K562 (cell line): ENCODE data around the gene GAS2L1. TPM values are rescaled to one million over a fixed set of nuclear protein-coding genes. Genes with fewer than 3 reads are reported as not detected.

Experiments
- ATAC-seq: fragments of 200-7000 bp; cut with Tn5 transposase; 3 replicates; pipeline ENCODE4 v1.9.1; 2020; ENCODE audit warnings: moderate library complexity
- BruUV-seq: library from RNA; stranded (reverse); fragments of 400-500 nt; replicated peaks from 2 replicates; lab custom pipeline; 2021; lab: Mats Ljungman, UMichigan
- CTCF ChIA-PET: fragments of 300-600 bp; formaldehyde crosslinking; extraction: SDS; loops from one replicate; lab custom pipeline; 2021; ENCODE audit warnings: low intra/inter-chr PET ratio; lab: Yijun Ruan, JAX
- POLR2A ChIA-PET: fragments of 300-600, 350-650 bp; sonication (Branson Sonifier 250); formaldehyde crosslinking; extraction: SDS; loops from one replicate; lab custom pipeline; 2021; ENCODE audit warnings: antibody characterized with exemption, inconsistent platforms; lab: Yijun Ruan, JAX
- DNase-seq, 4 experiments: peaks; one replicate each; pipeline versions ENCODE4 v3.0.0 to v3.0.0-alpha.2; 2011 to 2018; ENCODE audit warnings: low spot score in 3 of 4, mixed read lengths in 3 of 4; ENCODE audit errors: extremely low read depth in 1 of 4
- FAIRE-seq: peaks from 2 replicates; lab custom pipeline; 2011; peaks lifted over from hg19 to GRCh38; lab: Jason Lieb, UNC
- H2AFZ ChIP-seq: 2 replicates; pipeline ENCODE4 v1.6.0; 2011; ENCODE audit warnings: low read depth, low read length, control low read depth, inconsistent platforms
- H3K27ac ChIP-seq: fragments of 200-600 bp; 3 replicates; pipeline ENCODE4 v1.8.0; 2011; ENCODE audit warnings: low read depth, mild to moderate bottlenecking, control low read depth, inconsistent platforms, low read length, moderate library complexity, mixed read lengths; ENCODE audit errors: extremely low read depth
- H3K27me3 ChIP-seq, 2 experiments: fragments of 300-600 bp in 1 of 2; 2 replicates in 1 of 2; 3 replicates in 1 of 2; pipeline versions ENCODE4 v1.6.0 to v1.8.0; 2011; ENCODE audit warnings: inconsistent platforms in 2 of 2, low read length in 2 of 2, mild to moderate bottlenecking in 1 of 2, mixed read lengths in 1 of 2, moderate library complexity in 1 of 2; ENCODE audit not compliant: control insufficient read depth in 2 of 2, insufficient read depth in 2 of 2
- H3K36me3 ChIP-seq: fragments of 300-600 bp; 3 replicates; pipeline ENCODE4 v1.8.0; 2011; ENCODE audit warnings: mild to moderate bottlenecking, low read length, inconsistent platforms; ENCODE audit not compliant: control insufficient read depth, insufficient read depth
- H3K4me1 ChIP-seq, 2 experiments: fragments of 200-600 bp in 1 of 2; replicated peaks in 1 of 2; 2 replicates in 1 of 2; 3 replicates in 1 of 2; pipeline versions ENCODE4 v1.5.1 to v1.8.0; 2011; ENCODE audit warnings: inconsistent platforms in 2 of 2, low read length in 2 of 2, mild to moderate bottlenecking in 1 of 2, mixed read lengths in 1 of 2, moderate library complexity in 1 of 2; ENCODE audit not compliant: control insufficient read depth in 2 of 2, insufficient read depth in 2 of 2
- H3K4me2 ChIP-seq: 2 replicates; pipeline ENCODE4 v1.6.1; 2011; ENCODE audit warnings: low read length, control low read depth, inconsistent platforms, mixed read lengths; ENCODE audit not compliant: insufficient read depth
- H3K4me3 ChIP-seq: fragments of 200-600 bp; sonication (generic), shearing (Covaris generic); 2 replicates; pipeline ENCODE4 v1.5.1; 2016; ENCODE audit warnings: control low read depth, inconsistent platforms
- H3K79me2 ChIP-seq: fragments of 200-600 bp; 3 replicates; pipeline ENCODE4 v1.8.0; 2011; ENCODE audit warnings: low read length, inconsistent platforms; ENCODE audit not compliant: control insufficient read depth, insufficient read depth
- H3K9ac ChIP-seq, 2 experiments: 2 replicates each; pipeline versions ENCODE4 v1.6.0 to v1.6.1; 2011; ENCODE audit warnings: low read depth in 2 of 2, low read length in 2 of 2, control low read depth in 1 of 2, inconsistent platforms in 1 of 2, mild to moderate bottlenecking in 1 of 2, mixed read lengths in 1 of 2; ENCODE audit not compliant: insufficient read depth in 1 of 2
- H3K9me1 ChIP-seq: one replicate; pipeline ENCODE4 v1.6.0; 2011; ENCODE audit warnings: inconsistent platforms, mild to moderate bottlenecking, low read length, moderate library complexity; ENCODE audit not compliant: control insufficient read depth, insufficient read depth
- H3K9me3 ChIP-seq: replicated peaks from 2 replicates; pipeline ENCODE4 v1.5.1; 2011; ENCODE audit warnings: low read depth, low read length, inconsistent platforms; ENCODE audit not compliant: control insufficient read depth, insufficient read depth
- H4K20me1 ChIP-seq: replicated peaks from 2 replicates; pipeline ENCODE4 v1.6.1; 2011; ENCODE audit warnings: low read length, inconsistent platforms, mixed read lengths; ENCODE audit not compliant: control insufficient read depth, insufficient read depth
- BRD4 ChIP-seq: fragments of 200-600 bp; sonication (generic); IDR thresholded peaks from 2 replicates; pipeline ENCODE4 v1.6.1; 2017; ENCODE audit warnings: inconsistent platforms
- DIDO1 ChIP-seq: fragments of 450-650 bp; IDR thresholded peaks from 2 replicates; pipeline ENCODE4 v1.6.1; 2016; ENCODE audit warnings: low read depth, missing biosample characterization, missing genetic modification characterization
- EHMT2 ChIP-seq: fragments of 450-650 bp; IDR thresholded peaks from 2 replicates; pipeline ENCODE4 v1.6.1; 2018; ENCODE audit warnings: antibody characterized with exemption
- FIP1L1 ChIP-seq: fragments of 200-400 bp; formaldehyde crosslinking; IDR thresholded peaks from 2 replicates; pipeline ENCODE4 v1.6.1; 2018; ENCODE audit warnings: mild to moderate bottlenecking, low read depth, low read length; ENCODE audit not compliant: poor library complexity, severe bottlenecking
- JUNB ChIP-seq: fragments of 450-650 bp; formaldehyde crosslinking; conservative IDR thresholded peaks from 2 replicates; pipeline ENCODE4 v1.4.0; 2020; ENCODE audit warnings: mild to moderate bottlenecking
- KHSRP ChIP-seq: fragments of 450-650 bp; IDR thresholded peaks from 2 replicates; pipeline ENCODE4 v1.6.1; 2017
- NFIC ChIP-seq: fragments of 450-650 bp; IDR thresholded peaks from 2 replicates; pipeline ENCODE4 v1.6.1; 2017; ENCODE audit warnings: mild to moderate bottlenecking, inconsistent platforms
- NFIX ChIP-seq: fragments of 250-450 bp; sonication (Bioruptor Pico); IDR thresholded peaks from 2 replicates; pipeline ENCODE4 v1.4.0; 2020; ENCODE audit warnings: low read depth, mild to moderate bottlenecking, moderate library complexity
- POLR3G ChIP-seq: IDR thresholded peaks from 2 replicates; pipeline ENCODE4 v1.6.1; 2011; ENCODE audit not compliant: insufficient read length, insufficient replicate concordance; ENCODE audit errors: extremely low read depth
- PTRF ChIP-seq: fragments of 450-650 bp; IDR thresholded peaks from 2 replicates; pipeline ENCODE4 v1.6.1; 2016; ENCODE audit warnings: mild to moderate bottlenecking, missing genetic modification characterization, missing compliant biosample characterization
- RBFOX2 ChIP-seq: fragments of 200-400 bp; formaldehyde crosslinking; IDR thresholded peaks from 2 replicates; pipeline ENCODE4 v1.6.1; 2017; ENCODE audit warnings: low read depth, mild to moderate bottlenecking, low read length, moderate library complexity
- RFX1 ChIP-seq: fragments of 450-650 bp; IDR thresholded peaks from 2 replicates; pipeline ENCODE4 v1.6.1; 2016; ENCODE audit warnings: mild to moderate bottlenecking, moderate library complexity
- TEAD4 ChIP-seq, 2 experiments: sonication (generic) in 1 of 2; formaldehyde crosslinking in 1 of 2; IDR thresholded peaks; 2 replicates each; pipeline versions ENCODE4 v1.6.1 to v1.8.0; 2012 to 2022; ENCODE audit warnings: borderline replicate concordance in 1 of 2, inconsistent platforms in 1 of 2, low read length in 1 of 2, mild to moderate bottlenecking in 1 of 2, missing genetic modification reagents in 1 of 2
- ZFPM2 ChIP-seq: fragments of 250-450 bp; sonication (Bioruptor Pico); IDR thresholded peaks from 2 replicates; pipeline ENCODE4 v1.5.1; 2022; ENCODE audit warnings: mild to moderate bottlenecking
- ZNF561 ChIP-seq: fragments of 450-650 bp; formaldehyde crosslinking; conservative IDR thresholded peaks from 2 replicates; pipeline ENCODE4 v1.4.0; 2020; ENCODE audit warnings: mild to moderate bottlenecking, moderate library complexity
- WGBS: fragments of 100-300 bp; shearing (Covaris generic); methylation state at CpG from one replicate; pipeline ENCODE4 v1.1.6; 2016; ENCODE audit warnings: low coverage, mixed read lengths; ENCODE audit not compliant: insufficient coverage; ENCODE audit errors: missing lambda C conversion rate; 5-methylcytosine and 5-hydroxymethylcytosine counted together
- in situ Hi-C: fragments of 300-500 bp; cut with MboI; formaldehyde crosslinking; loops from 4 replicates; pipeline ENCODE4 v1.15.0; 2018; ENCODE audit warnings: inconsistent platforms, mixed read lengths
- intact Hi-C: fragments of 100-400 bp; cut with micrococcal nuclease; formaldehyde crosslinking; loops from 2 replicates; pipeline ENCODE4 v1.14.2; 2022
- polyA plus RNA-seq, 8 experiments: library from polyadenylated mRNA; depleted of rRNA in 4 of 8; stranded (reverse) in 5 of 8; unstranded in 3 of 8; fragments of >200 nt; fragmentation: Nextera tagmentation in 2 of 8; fragmentation: Illumina TruSeq in 1 of 8; extraction: Ambion mirVana in 2 of 8; extraction: Trizol in 1 of 8; gene quantifications; 2 replicates each; pipeline versions ENCODE4 v1.2.1 to v1.2.3, GENCODE V29; 2011 to 2014; ENCODE audit warnings: inconsistent platforms in 1 of 8, missing spikeins in 1 of 8
- total RNA-seq, 7 experiments: library from RNA; depleted of rRNA in 6 of 7; stranded (reverse); fragments of >200 nt in 6 of 7; fragmentation: Illumina TruSeq in 2 of 7; extraction: Trizol in 2 of 7; gene quantifications; 2 replicates each; pipeline versions ENCODE4 v1.2.1 to v1.2.3, GENCODE V29; 2011 to 2021; ENCODE audit warnings: low replicate concordance in 1 of 7
- TF ChIP-seq, protein P1 (sequence below), 2 experiments: IDR thresholded peaks; 2 replicates each; pipeline ENCODE4 v1.6.1; 2011; ENCODE audit warnings: borderline replicate concordance in 1 of 2, control low read depth in 1 of 2, low read depth in 1 of 2, low read length in 1 of 2, mild to moderate bottlenecking in 1 of 2, mixed read lengths in 1 of 2, moderate library complexity in 1 of 2; ENCODE audit not compliant: insufficient read depth in 1 of 2, insufficient read length in 1 of 2, poor library complexity in 1 of 2, severe bottlenecking in 1 of 2; ENCODE audit errors: extremely low read depth in 1 of 2
- TF ChIP-seq, protein P2 (sequence below): sonication (generic); formaldehyde crosslinking; IDR thresholded peaks from 2 replicates; pipeline ENCODE4 v1.8.0; 2022; ENCODE audit warnings: missing genetic modification reagents, mild to moderate bottlenecking, borderline replicate concordance
- TF ChIP-seq, protein P3 (sequence below): IDR thresholded peaks from 2 replicates; pipeline ENCODE4 v1.6.1; 2014; ENCODE audit warnings: antibody characterized with exemption
- TF ChIP-seq, protein P4 (sequence below): fragments of 450-650 bp; IDR thresholded peaks from 2 replicates; pipeline ENCODE4 v1.6.1; 2016; ENCODE audit warnings: missing biosample characterization, missing genetic modification characterization

The GAS2L1 gene
- total and polyA plus RNA-seq, 9 of the 15 experiments (the other 6 are each of a cell fraction or from before 2014, with no cell fraction given) = 0.56 to 19.7 (median 3.2) TPM

DNA sequence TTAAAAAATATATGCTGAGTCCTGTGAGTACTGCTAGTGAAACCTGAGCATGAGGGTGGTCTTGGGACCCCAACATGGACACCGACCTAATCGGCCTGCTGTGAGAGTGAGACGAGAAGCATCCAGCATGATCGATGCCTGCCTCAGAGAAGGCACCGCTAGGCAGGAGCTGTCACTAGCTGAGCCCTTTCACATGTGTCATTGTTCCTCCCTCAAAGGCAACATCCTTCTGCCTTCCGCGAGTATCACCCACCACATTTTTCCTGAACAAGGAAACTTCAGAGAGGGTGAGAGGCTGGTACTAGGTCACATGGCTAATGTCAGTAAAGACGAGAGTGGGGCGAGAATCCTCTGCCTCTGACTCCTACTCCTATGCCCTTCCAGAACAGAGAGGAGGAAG lies 46.3 kb downstream of the GAS2L1 start (continued):
- no peak for TF ChIP-seq KHSRP
- TF ChIP-seq RBFOX2 = no peak
- TF ChIP-seq ZFPM2 (CRISPR knock-in tag) = no peak
- TF ChIP-seq, protein P1, sequence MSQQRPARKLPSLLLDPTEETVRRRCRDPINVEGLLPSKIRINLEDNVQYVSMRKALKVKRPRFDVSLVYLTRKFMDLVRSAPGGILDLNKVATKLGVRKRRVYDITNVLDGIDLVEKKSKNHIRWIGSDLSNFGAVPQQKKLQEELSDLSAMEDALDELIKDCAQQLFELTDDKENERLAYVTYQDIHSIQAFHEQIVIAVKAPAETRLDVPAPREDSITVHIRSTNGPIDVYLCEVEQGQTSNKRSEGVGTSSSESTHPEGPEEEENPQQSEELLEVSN (IDR thresholded peaks at IDR 0.05; ENCODE audit: borderline replicate concordance in 1 of 2, extremely low read depth in 1 of 2, insufficient read depth in 1 of 2, insufficient read length in 1 of 2, low read depth in 1 of 2, low read length in 1 of 2, poor library complexity in 1 of 2, severe bottlenecking in 1 of 2) = no peak
- no peak for TF ChIP-seq EHMT2
- no peak for TF ChIP-seq JUNB (CRISPR knock-in tag)
- no peak for TF ChIP-seq TEAD4 (IDR thresholded peaks at IDR 0.05; ENCODE audit: low read length)
- TF ChIP-seq TEAD4 (CRISPR knock-in tag; IDR thresholded peaks at IDR 0.05; ENCODE audit: borderline replicate concordance) = no peak

DNA sequence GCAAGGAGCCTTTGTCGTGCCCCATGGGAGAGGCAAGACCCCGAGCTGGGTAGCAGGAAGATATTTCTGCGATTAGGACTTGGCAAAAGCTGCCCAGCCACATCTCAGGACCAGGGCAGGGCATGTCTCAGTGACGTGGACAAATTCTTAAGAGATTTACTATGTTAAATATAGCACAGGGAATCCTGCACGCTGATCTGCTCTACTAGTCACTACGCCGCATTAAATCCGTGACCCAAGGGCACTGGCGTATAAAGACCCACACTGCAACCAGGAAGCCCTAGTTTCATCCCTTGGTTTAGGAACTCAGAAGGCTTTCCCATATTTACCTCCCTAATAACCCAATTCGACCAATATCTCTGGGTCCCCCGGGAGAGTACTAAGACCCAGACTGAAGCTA lies 46.8 kb downstream of the GAS2L1 start:
- no peaks in the 10 kb centered on the region for H4K20me1 ChIP-seq
- POLR2A ChIA-PET = no interaction called here
- no peak overlapping the region for H3K4me2 ChIP-seq
- intact Hi-C loops = no loop called here
- in situ Hi-C loops = no loop called here
- FAIRE-seq = no peak
- no peak for DNase-seq
- no peak overlapping the region for H3K9ac ChIP-seq
- 87% methylated on average over 10 of the region's 11 CpGs for WGBS
- H3K36me3 ChIP-seq = peaks cover 84% of the 10 kb centered on the region; the same call in 2 of the 3 replicates
- no peak for ATAC-seq
- H3K9me3 ChIP-seq = no peaks in the 10 kb centered on the region
- BruUV-seq = no TSS peak
- H3K27me3 ChIP-seq = no peaks in the 10 kb centered on the region
- CTCF ChIA-PET = no interaction called here
- no peaks in the 10 kb centered on the region for H3K4me1 ChIP-seq
- H3K4me3 ChIP-seq = no peak overlapping the region
- no peak overlapping the region for H3K27ac ChIP-seq
- H2AFZ ChIP-seq = no peak overlapping the region
- no peaks in the 10 kb centered on the region for H3K9me1 ChIP-seq
- no peaks in the 10 kb centered on the region for H3K79me2 ChIP-seq
- TF ChIP-seq ZNF561 (CRISPR knock-in tag) (no peak), NFIX (CRISPR knock-in tag) (no peak), FIP1L1 (no peak), RFX1 (no peak), NFIC (no peak), BRD4 (no peak), DIDO1 (tag) (no peak), POLR3G (no peak), PTRF (no peak)
- TF ChIP-seq, protein P2, sequence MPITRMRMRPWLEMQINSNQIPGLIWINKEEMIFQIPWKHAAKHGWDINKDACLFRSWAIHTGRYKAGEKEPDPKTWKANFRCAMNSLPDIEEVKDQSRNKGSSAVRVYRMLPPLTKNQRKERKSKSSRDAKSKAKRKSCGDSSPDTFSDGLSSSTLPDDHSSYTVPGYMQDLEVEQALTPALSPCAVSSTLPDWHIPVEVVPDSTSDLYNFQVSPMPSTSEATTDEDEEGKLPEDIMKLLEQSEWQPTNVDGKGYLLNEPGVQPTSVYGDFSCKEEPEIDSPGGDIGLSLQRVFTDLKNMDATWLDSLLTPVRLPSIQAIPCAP (CRISPR knock-in tag) = no peak
- TF ChIP-seq, protein P3, sequence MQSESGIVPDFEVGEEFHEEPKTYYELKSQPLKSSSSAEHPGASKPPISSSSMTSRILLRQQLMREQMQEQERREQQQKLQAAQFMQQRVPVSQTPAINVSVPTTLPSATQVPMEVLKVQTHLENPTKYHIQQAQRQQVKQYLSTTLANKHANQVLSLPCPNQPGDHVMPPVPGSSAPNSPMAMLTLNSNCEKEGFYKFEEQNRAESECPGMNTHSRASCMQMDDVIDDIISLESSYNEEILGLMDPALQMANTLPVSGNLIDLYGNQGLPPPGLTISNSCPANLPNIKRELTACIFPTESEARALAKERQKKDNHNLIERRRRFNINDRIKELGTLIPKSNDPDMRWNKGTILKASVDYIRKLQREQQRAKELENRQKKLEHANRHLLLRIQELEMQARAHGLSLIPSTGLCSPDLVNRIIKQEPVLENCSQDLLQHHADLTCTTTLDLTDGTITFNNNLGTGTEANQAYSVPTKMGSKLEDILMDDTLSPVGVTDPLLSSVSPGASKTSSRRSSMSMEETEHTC = no peak
- TF ChIP-seq, protein P4, sequence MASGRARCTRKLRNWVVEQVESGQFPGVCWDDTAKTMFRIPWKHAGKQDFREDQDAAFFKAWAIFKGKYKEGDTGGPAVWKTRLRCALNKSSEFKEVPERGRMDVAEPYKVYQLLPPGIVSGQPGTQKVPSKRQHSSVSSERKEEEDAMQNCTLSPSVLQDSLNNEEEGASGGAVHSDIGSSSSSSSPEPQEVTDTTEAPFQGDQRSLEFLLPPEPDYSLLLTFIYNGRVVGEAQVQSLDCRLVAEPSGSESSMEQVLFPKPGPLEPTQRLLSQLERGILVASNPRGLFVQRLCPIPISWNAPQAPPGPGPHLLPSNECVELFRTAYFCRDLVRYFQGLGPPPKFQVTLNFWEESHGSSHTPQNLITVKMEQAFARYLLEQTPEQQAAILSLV (tag) = no peak
